DMS79 treated with DMSO at 0.1 percent for 48 hours (cell line): ENCODE data around the gene CELF3.
"Not testable (repeated sequence)": the region's sequence is repeated elsewhere in the genome, so short reads cannot be mapped to it uniquely, and the experiment has no call there.

Experiments used
- DNase-seq: peaks from one replicate; lab custom pipeline; 2025; lab: John Stamatoyannopoulos, UW

Gene CELF3

DNA sequence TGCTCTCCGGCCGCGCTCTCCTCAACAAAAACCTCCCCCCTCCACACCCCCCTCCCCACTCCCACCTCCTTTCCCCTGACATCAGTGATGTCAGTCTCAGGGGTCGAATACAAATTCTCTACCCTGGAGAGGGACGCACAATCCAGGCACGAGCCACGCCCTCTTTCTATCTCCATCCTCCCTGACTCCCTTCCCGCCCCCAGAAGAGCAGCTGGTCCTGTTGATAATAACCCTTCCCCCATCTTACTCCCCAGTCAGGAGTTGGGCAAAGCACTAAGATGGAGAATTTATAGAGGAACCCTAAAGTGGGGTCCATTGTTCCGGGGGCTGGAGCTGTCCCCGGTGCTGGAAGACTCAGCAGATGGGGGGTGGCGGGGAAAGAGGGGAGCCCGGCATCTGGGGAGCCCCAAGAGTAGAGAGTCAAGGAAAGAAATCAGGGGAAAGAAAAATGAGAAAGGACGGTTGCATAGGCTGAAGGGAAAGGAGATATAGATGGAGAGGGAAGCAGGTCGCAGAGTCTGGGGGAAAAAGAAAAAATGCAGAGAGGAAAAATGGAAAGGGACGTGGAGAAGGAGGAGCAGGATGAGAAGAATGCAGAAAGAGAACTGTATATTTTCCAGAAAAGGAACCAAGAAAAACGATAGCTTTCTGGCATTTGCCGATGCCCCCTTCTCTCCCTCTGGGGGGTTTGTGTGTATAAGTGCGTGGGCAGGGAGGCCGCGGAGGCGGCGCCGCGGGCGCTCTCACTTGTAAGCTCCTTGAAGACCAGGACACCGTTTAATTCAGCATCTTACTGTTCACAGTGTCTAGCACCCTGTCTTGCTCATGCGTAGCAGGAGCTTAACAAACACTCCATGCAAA lies at the start of gene CELF3:
TSS of gene CELF3 (minus strand) at position 33 of the 861 bp plus-strand sequence. CDS start 783 bp downstream, outside the sequence.
- DNase-seq = peak; percentile 99

GRCh38 chr1:151763990-151764389 lies 47.4 kb upstream of the CELF3 start:
- DNase-seq = no peak

GRCh38 chr1:151762941-151763921 lies 46.6 kb upstream of the CELF3 start, which contains the start of gene MRPL9:
TSS of gene MRPL9 (minus strand) at chr1:151763496. CDS start at chr1:151763479, 17 bp downstream.
- DNase-seq = peak; percentile 73

GRCh38 chr1:151760597-151761385 lies 44.2 kb upstream of the CELF3 start:
- no peak for DNase-seq

DNA sequence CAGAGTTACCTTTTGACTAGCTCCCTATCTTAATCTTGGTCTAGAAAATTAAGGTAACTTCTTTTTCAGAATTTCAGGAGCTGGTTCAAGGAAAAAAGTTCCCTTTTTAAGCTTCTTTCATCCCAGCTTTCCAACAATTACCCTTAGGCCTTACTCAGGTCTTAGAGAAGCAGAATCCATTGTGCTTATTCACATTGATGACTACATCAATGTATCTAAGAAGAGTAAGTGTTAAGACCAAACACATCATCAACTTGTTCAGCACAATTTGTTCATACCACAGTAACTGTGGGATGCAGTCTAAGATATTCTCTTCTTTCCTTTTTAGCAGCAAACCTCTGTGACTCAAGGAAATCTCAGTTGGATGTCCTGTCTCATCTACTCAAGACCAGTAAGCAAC lies 42.6 kb upstream of the CELF3 start:
- no peak for DNase-seq

GRCh38 chr1:151756291-151756690 lies 39.7 kb upstream of the CELF3 start:
- DNase-seq = no peak

- no peak for DNase-seq
These were observed 24.9 kb upstream of the CELF3 start for GRCh38 chr1:151741516-151741915.

DNA sequence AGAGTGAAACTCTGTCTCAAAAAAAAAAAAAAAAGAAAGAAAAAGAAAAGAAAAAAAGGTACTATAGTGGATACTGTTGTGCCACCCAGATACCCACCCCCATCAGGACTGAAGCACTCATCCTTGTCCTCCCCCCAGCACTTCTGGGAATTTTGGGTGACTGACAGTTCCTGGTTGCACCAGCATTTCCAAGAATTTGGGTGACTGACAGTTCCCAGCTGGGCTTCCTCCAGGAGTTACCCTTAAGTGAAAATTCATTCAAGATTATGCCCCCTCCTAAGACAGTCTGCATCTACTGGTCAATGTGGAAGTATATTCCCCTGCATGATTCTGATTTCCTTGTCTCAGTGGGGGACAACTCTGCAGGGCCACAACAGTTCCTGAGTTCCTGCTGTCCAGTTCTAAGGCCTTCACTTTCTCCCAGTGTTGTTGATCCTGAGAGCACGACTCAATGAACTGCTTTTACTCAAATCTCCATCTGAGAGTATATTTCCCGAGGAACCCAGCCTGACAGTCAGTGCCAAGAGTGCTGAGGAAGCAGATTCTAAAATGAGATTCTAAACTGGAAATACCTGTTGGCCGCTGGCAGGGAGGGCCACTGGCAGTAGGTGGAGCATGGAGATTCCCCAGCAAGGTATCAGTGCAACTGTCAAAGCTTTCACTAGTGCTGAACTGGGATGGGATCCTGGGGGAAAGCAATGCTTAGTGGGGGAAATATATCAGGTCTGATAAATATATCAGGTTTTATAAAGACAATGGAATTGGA lies 23.2 kb upstream of the CELF3 start:
- DNase-seq = no peak

GRCh38 chr1:151737479-151737878 lies 20.9 kb upstream of the CELF3 start:
- DNase-seq = no peak

- DNase-seq = no peak
These were observed 20.4 kb upstream of the CELF3 start for GRCh38 chr1:151737026-151737425.

GRCh38 chr1:151733995-151734394 lies 17.4 kb upstream of the CELF3 start:
- not testable (repeated sequence) for DNase-seq

DNA sequence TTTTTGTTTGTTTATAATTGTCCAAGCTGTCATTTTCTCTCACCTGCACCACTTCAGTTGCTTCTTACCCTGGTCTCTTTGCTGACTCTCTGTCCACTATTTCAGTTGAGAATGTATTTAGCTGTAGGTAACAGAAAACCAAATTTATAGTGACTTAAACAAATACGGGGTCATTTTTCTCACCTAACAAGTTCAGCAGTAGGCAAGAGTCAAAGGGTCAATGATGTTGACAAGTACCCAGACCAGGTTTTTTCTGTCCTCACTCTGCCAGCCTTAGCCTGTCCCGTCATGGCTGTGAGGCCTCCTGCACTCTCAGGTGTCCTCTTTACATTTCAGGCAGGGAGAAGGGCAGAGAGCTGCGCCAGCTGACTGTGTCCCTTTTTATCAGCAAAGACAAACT lies 16.5 kb upstream of the CELF3 start:
- no peak for DNase-seq

- no peak for DNase-seq
These were observed 13.3 kb upstream of the CELF3 start for GRCh38 chr1:151729966-151730291.

GRCh38 chr1:151729157-151729965 lies 12.8 kb upstream of the CELF3 start:
- DNase-seq = no peak

GRCh38 chr1:151728151-151729054 lies 11.8 kb upstream of the CELF3 start:
- no peak for DNase-seq

GRCh38 chr1:151723726-151724370 lies 7.2 kb upstream of the CELF3 start:
- no peak for DNase-seq

DNA sequence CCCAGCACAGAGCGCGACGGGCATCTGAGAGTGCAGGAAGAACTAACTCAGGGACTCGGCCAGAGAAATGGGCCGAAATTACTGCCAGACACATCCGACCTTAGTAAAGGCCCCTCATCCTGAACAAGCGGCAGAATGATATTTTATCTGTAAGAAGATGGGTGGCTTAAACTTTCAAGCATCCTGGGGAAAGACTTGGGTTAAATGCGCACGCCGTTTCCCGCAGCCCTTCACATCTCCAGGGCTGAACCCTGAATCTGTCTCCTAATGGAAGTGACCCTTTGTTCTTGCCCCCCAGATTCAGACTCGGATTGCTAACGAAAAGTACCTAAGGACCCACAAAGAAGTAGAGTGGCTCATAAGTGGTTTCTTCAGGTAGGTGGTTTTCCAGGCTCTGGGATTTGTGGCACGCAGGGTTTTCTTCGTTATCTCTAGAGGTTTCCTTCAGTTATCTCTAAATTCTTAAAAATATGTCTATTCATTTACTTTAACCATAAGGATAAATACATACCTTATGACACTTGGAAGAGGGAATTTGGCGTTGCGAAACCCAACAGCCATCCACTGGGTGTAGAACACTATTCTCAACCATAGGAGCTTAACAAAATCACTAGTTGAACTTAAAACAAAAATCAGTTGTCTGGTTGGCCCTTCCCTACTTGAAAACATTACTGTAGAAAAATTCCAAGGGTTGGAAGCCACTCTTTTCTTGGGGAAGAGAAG lies 5.3 kb upstream of the CELF3 start:
- DNase-seq = no peak
